Measurements from ENCODE around the gene NDUFS6.

Gene NDUFS6

GRCh38 chr5:1805326-1805725, 4.1 kb downstream of the NDUFS6 start:
- H3K4me3 ChIP-seq (ENCODE audit: low read depth, low read length): no peak overlapping the region
- TF ChIP-seq CTCF (IDR thresholded peaks at IDR 0.05; ENCODE audit: borderline replicate concordance, insufficient read depth, low read depth, low read length): no peak

- no peak for TF ChIP-seq CTCF (IDR thresholded peaks at IDR 0.05; ENCODE audit: borderline replicate concordance, insufficient read depth, low read depth, low read length)
- H3K4me3 ChIP-seq (ENCODE audit: low read depth, low read length): no peak overlapping the region
These were observed 4.5 kb downstream of the NDUFS6 start for GRCh38 chr5:1805736-1806135.

- no peak for TF ChIP-seq CTCF (IDR thresholded peaks at IDR 0.05; ENCODE audit: borderline replicate concordance, insufficient read depth, low read depth, low read length)
- H3K4me3 ChIP-seq (ENCODE audit: low read depth, low read length): no peak overlapping the region
These were observed 5.0 kb downstream of the NDUFS6 start for GRCh38 chr5:1806199-1806598.

- no peak for TF ChIP-seq CTCF (IDR thresholded peaks at IDR 0.05; ENCODE audit: borderline replicate concordance, insufficient read depth, low read depth, low read length)
- no peak overlapping the region for H3K4me3 ChIP-seq (ENCODE audit: low read depth, low read length)
These were observed 5.8 kb downstream of the NDUFS6 start for GRCh38 chr5:1806974-1807373.

GRCh38 chr5:1807451-1808185, 6.4 kb downstream of the NDUFS6 start:
- H3K4me3 ChIP-seq (ENCODE audit: low read depth, low read length): no peak overlapping the region
- TF ChIP-seq CTCF (IDR thresholded peaks at IDR 0.05; ENCODE audit: borderline replicate concordance, insufficient read depth, low read depth, low read length): no peak

- TF ChIP-seq CTCF (IDR thresholded peaks at IDR 0.05; ENCODE audit: borderline replicate concordance, insufficient read depth, low read depth, low read length): no peak
- no peak overlapping the region for H3K4me3 ChIP-seq (ENCODE audit: low read depth, low read length)
These were observed 7.2 kb downstream of the NDUFS6 start for GRCh38 chr5:1808439-1808838.

- no peak for TF ChIP-seq CTCF (IDR thresholded peaks at IDR 0.05; ENCODE audit: borderline replicate concordance, insufficient read depth, low read depth, low read length)
- no peak overlapping the region for H3K4me3 ChIP-seq (ENCODE audit: low read depth, low read length)
These were observed 8.3 kb downstream of the NDUFS6 start for GRCh38 chr5:1809416-1810035.

Measured in GM12875 (cell line).